SK-N-SH (cell line): ENCODE results near the gene APH1A. TPM values are rescaled to one million over a fixed set of nuclear protein-coding genes. Genes with fewer than 3 reads are reported as not detected.
"Not testable (repeated sequence)": the region's sequence is repeated elsewhere in the genome, so short reads cannot be mapped to it uniquely, and the experiment has no call there.

ENCODE experiments used
- CTCF ChIA-PET: fragments of 300-600, 350-600 bp; formaldehyde crosslinking; extraction: SDS; loops from one replicate; lab custom pipeline; 2021; lab: Yijun Ruan, JAX
- POLR2A ChIA-PET: fragments of 350-600 bp; sonication (Branson Sonifier 250); formaldehyde crosslinking; extraction: SDS; loops from one replicate; lab custom pipeline; 2020; ENCODE audit warnings: antibody characterized with exemption, inconsistent platforms; lab: Yijun Ruan, JAX
- DNase-seq: peaks from one replicate; pipeline ENCODE4 v3.0.0; 2012
- H2AFZ ChIP-seq: fragments of 200-600 bp; sonication (generic); 2 replicates; pipeline ENCODE4 v1.8.1; 2016; ENCODE audit warnings: antibody characterized with exemption, mild to moderate bottlenecking, low read depth
- H3F3A ChIP-seq: fragments of 200-600 bp; sonication (generic); replicated peaks from 2 replicates; pipeline ENCODE3; 2016; ENCODE audit warnings: antibody characterized with exemption, mild to moderate bottlenecking; ENCODE audit not compliant: insufficient read depth
- H3K27ac ChIP-seq, 2 experiments: fragments of 200-500 bp in 1 of 2; fragments of 200-600 bp in 1 of 2; sonication (Bioruptor generic) in 1 of 2; sonication (generic), shearing (Covaris generic) in 1 of 2; 2 replicates each; pipeline versions ENCODE4 v1.5.1 to v1.6.1; 2014 to 2016; ENCODE audit warnings: low read depth in 2 of 2, inconsistent platforms in 1 of 2, low read length in 1 of 2, mild to moderate bottlenecking in 1 of 2, mixed read lengths in 1 of 2
- H3K27me3 ChIP-seq: fragments of 200-600 bp; sonication (generic), shearing (Covaris generic); 2 replicates; pipeline ENCODE4 v1.6.1; 2016; ENCODE audit warnings: mixed run types; ENCODE audit not compliant: insufficient read depth
- H3K36me3 ChIP-seq, 2 experiments: fragments of 200-500 bp in 1 of 2; fragments of 200-600 bp in 1 of 2; sonication (Bioruptor generic) in 1 of 2; sonication (generic) in 1 of 2; replicated peaks in 1 of 2; 2 replicates each; pipeline versions ENCODE3 to v1.5.1; 2014 to 2016; ENCODE audit warnings: low read length in 1 of 2, mild to moderate bottlenecking in 1 of 2; ENCODE audit not compliant: insufficient read depth in 2 of 2, control insufficient read depth in 1 of 2
- H3K4me1 ChIP-seq, 2 experiments: fragments of 200-500 bp in 1 of 2; fragments of 200-600 bp in 1 of 2; sonication (Bioruptor generic) in 1 of 2; sonication (generic), shearing (Covaris generic) in 1 of 2; 2 replicates each; pipeline versions ENCODE4 v1.5.1 to v1.6.1; 2014 to 2016; ENCODE audit warnings: low read depth in 1 of 2, low read length in 1 of 2, mixed run types in 1 of 2; ENCODE audit not compliant: insufficient read depth in 2 of 2, control insufficient read depth in 1 of 2
- H3K4me2 ChIP-seq: fragments of 200-600 bp; sonication (generic), shearing (Covaris generic); 2 replicates; pipeline ENCODE4 v1.6.1; 2017; ENCODE audit warnings: mixed run types
- H3K4me3 ChIP-seq, 2 experiments: fragments of 200-500 bp in 1 of 2; fragments of 200-600 bp in 1 of 2; sonication (Bioruptor generic) in 1 of 2; sonication (generic), shearing (Covaris generic) in 1 of 2; 2 replicates each; pipeline versions ENCODE4 v1.5.1 to v1.8.1; 2014 to 2016; ENCODE audit warnings: low read depth in 2 of 2, inconsistent platforms in 1 of 2, low read length in 1 of 2, mild to moderate bottlenecking in 1 of 2, mixed read lengths in 1 of 2, moderate library complexity in 1 of 2
- H3K79me2 ChIP-seq: fragments of 200-600 bp; sonication (generic); 2 replicates; pipeline ENCODE4 v1.8.1; 2017; ENCODE audit warnings: mild to moderate bottlenecking; ENCODE audit not compliant: insufficient read depth
- H3K9ac ChIP-seq: fragments of 200-600 bp; sonication (generic); 2 replicates; pipeline ENCODE4 v1.6.1; 2017; ENCODE audit warnings: mixed run types
- H3K9me2 ChIP-seq: fragments of 200-600 bp; sonication (generic); 2 replicates; pipeline ENCODE4 v1.6.1; 2017; ENCODE audit warnings: mixed run types
- H3K9me3 ChIP-seq: fragments of 200-600 bp; sonication (generic); 2 replicates; pipeline ENCODE4 v1.6.1; 2017; ENCODE audit warnings: mixed run types, mild to moderate bottlenecking, moderate library complexity
- H4K20me1 ChIP-seq: fragments of 200-600 bp; sonication (generic); 2 replicates; pipeline ENCODE4 v1.6.1; 2017; ENCODE audit warnings: mild to moderate bottlenecking, mixed run types; ENCODE audit not compliant: insufficient read depth
- CHD2 ChIP-seq: fragments of 150-350 bp; IDR thresholded peaks from 2 replicates; pipeline ENCODE4 v1.6.1; 2018; ENCODE audit warnings: low read length; ENCODE audit not compliant: partially characterized antibody
- CTCF ChIP-seq: fragments of 200-600 bp; sonication (generic); IDR thresholded peaks from 2 replicates; pipeline ENCODE4 v1.6.1; 2017; ENCODE audit warnings: antibody characterized with exemption, mild to moderate bottlenecking, moderate library complexity
- GABPA ChIP-seq: IDR thresholded peaks from 2 replicates; pipeline ENCODE4 v1.4.0; 2012; ENCODE audit warnings: low read depth, mild to moderate bottlenecking
- RAD21 ChIP-seq: IDR thresholded peaks from 2 replicates; pipeline ENCODE4 v1.6.1; 2012; ENCODE audit warnings: mild to moderate bottlenecking, low read length
- RCOR1 ChIP-seq: fragments of 150-350 bp; IDR thresholded peaks from 2 replicates; pipeline ENCODE4 v1.6.1; 2017; ENCODE audit warnings: antibody characterized with exemption, low read length
- SIN3A ChIP-seq: IDR thresholded peaks from 2 replicates; pipeline ENCODE4 v1.6.1; 2012; ENCODE audit warnings: low read depth, mild to moderate bottlenecking, low read length, moderate library complexity, borderline replicate concordance
- WGBS: methylation state at CpG from one replicate; pipeline ENCODE4 v1.1.6; 2017; ENCODE audit warnings: low lambda C conversion rate; 5-methylcytosine and 5-hydroxymethylcytosine counted together
- polyA plus RNA-seq, 3 experiments: library from polyadenylated mRNA; depleted of rRNA; stranded (reverse); fragments of >200 nt; gene quantifications; 2 replicates each; pipeline ENCODE4 v1.2.3, GENCODE V29; 2012
- TF ChIP-seq, protein P1 (sequence below): IDR thresholded peaks from 2 replicates; pipeline ENCODE4 v1.4.0; 2012; ENCODE audit warnings: low read depth, borderline replicate concordance

The APH1A gene
- polyA plus RNA-seq, 1 of the 3 experiments (the other 2 are of a cell fraction) = 175 TPM

GRCh38 chr1:150237746-150238145 lies 31.1 kb downstream of the APH1A start:
- DNase-seq = no peak
- CTCF ChIA-PET = interaction anchor here (1.2 kb wide), 1 partner anchor 295 kb away, joined by 3 read pairs; no protein-coding TSS in a partner anchor

GRCh38 chr1:150237176-150237575 lies 31.6 kb downstream of the APH1A start:
- not testable (repeated sequence) for DNase-seq, H3K36me3 ChIP-seq, H3K9me2 ChIP-seq, H3K27me3 ChIP-seq, H3K4me1 ChIP-seq, H3K4me3 ChIP-seq, H4K20me1 ChIP-seq, H3K4me2 ChIP-seq, H3K9me3 ChIP-seq
- 89% methylated on average over 13 of the region's 13 CpGs for WGBS
- Histone ChIP-seq H3K79me2 (peaks cover 37% of the 10 kb centered on the region), H3K9ac (peak overlapping the region; percentile 76; the same call in 1 of the 2 replicates), H3F3A (peaks cover 23% of the 10 kb centered on the region), H3K27ac (peak overlapping the region; percentile 71 to 93), H2AFZ (peak overlapping the region; percentile 86)
- CTCF ChIA-PET = interaction anchor here (0.6 to 1.5 kb wide), 3 partner anchors 19 to 295 kb away, joined by 3 to 6 read pairs (median 3); no protein-coding TSS in a partner anchor
- POLR2A ChIA-PET = interaction anchor here (1.2 kb wide), 1 partner anchor 19 kb away, joined by 4 read pairs; no protein-coding TSS in a partner anchor

More at GRCh38 chr1:150237746-150238145, 31.1 kb downstream of the APH1A start:
- Histone ChIP-seq H3K9me2 (no peaks in the 10 kb centered on the region), H3K9me3 (no peaks in the 10 kb centered on the region), H4K20me1 (no peaks in the 10 kb centered on the region), H3K4me3 (no peak overlapping the region), H3K9ac (no peak overlapping the region), H2AFZ (peak overlapping the region; percentile 86; the same call in 1 of the 2 replicates), H3K27me3 (no peaks in the 10 kb centered on the region), H3K4me1 (peaks cover 0 to 5% of the 10 kb centered on the region in 2 experiments; a peak in 2 of 4 replicates), H3K4me2 (no peak overlapping the region), H3F3A (peaks cover 23% of the 10 kb centered on the region), H3K79me2 (peaks cover 31% of the 10 kb centered on the region), H3K27ac (no peak overlapping the region), H3K36me3 (no peaks in the 10 kb centered on the region)
- 98% methylated on average over 21 of the region's 21 CpGs for WGBS
- POLR2A ChIA-PET = no interaction called here
- no peak for TF ChIP-seq RCOR1
- TF ChIP-seq SIN3A = no peak
- TF ChIP-seq, protein P1, sequence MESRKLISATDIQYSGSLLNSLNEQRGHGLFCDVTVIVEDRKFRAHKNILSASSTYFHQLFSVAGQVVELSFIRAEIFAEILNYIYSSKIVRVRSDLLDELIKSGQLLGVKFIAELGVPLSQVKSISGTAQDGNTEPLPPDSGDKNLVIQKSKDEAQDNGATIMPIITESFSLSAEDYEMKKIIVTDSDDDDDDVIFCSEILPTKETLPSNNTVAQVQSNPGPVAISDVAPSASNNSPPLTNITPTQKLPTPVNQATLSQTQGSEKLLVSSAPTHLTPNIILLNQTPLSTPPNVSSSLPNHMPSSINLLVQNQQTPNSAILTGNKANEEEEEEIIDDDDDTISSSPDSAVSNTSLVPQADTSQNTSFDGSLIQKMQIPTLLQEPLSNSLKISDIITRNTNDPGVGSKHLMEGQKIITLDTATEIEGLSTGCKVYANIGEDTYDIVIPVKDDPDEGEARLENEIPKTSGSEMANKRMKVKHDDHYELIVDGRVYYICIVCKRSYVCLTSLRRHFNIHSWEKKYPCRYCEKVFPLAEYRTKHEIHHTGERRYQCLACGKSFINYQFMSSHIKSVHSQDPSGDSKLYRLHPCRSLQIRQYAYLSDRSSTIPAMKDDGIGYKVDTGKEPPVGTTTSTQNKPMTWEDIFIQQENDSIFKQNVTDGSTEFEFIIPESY = no peak
- no peak for TF ChIP-seq GABPA

DNA sequence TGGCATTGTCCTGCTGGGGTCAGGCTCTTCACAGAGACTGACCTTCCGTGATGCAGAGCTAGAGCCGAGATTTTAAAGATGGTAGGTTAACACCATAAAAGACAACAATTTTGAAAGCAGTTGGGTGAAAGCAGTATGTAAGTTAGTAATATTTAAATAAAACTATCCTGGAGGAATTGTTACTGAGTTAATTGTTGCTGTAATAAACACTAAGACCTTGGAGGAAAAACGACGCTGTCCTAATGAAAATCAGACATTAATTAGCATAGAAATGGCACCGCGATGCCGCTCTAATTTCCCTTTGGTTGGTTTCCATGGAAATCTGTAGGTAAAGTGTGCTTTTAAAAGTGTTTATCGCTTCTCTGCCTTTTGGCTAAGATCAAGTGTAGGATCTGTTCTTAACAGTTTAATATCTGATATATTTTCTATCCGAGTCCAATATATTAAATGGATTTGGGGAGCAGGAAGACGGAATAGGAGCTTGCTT lies 32.2 kb downstream of the APH1A start:
- peak overlapping the region; percentile 86 for H2AFZ ChIP-seq
- CTCF ChIA-PET = interaction anchor here (0.6 to 1.5 kb wide), 4 partner anchors 19 to 296 kb away, joined by 3 to 6 read pairs (median 3); no protein-coding TSS in a partner anchor
- no peaks in the 10 kb centered on the region for H3K9me3 ChIP-seq
- peaks cover 42% of the 10 kb centered on the region for H3K79me2 ChIP-seq
- peaks cover 23% of the 10 kb centered on the region for H3F3A ChIP-seq
- TF ChIP-seq CHD2 (no peak), RAD21 (peak; percentile 46), CTCF (no peak; the same call in 1 of the 2 replicates)
- POLR2A ChIA-PET = interaction anchor here (1.2 kb wide), 1 partner anchor 20 kb away, joined by 4 read pairs; no protein-coding TSS in a partner anchor
- peak overlapping the region; percentile 76 for H3K9ac ChIP-seq
- no peaks in the 10 kb centered on the region for H4K20me1 ChIP-seq
- H3K4me1 ChIP-seq = peaks cover 0 to 5% of the 10 kb centered on the region in 2 experiments; a peak in 2 of 4 replicates
- H3K27me3 ChIP-seq = no peaks in the 10 kb centered on the region
- H3K27ac ChIP-seq = peak overlapping the region; percentile 71 to 93
- DNase-seq = peak; percentile 72
- H3K4me2 ChIP-seq = peak overlapping the region; percentile 75
- H3K4me3 ChIP-seq = peak overlapping the region; percentile 69 to 78
- 31% methylated on average over 10 of the region's 10 CpGs for WGBS
- H3K36me3 ChIP-seq = no peaks in the 10 kb centered on the region
- no peaks in the 10 kb centered on the region for H3K9me2 ChIP-seq
